GM12878 (cell line): ENCODE results near the gene COL7A1. TPM values are rescaled to one million over a fixed set of nuclear protein-coding genes. Genes with fewer than 3 reads are reported as not detected.

Experiments used
- ATAC-seq: fragments of 200-7000 bp; cut with Tn5 transposase; 3 replicates; pipeline ENCODE4 v1.9.1; 2020; ENCODE audit warnings: mild to moderate bottlenecking, moderate library complexity
- BruUV-seq: library from RNA; stranded (reverse); fragments of 400-500 nt; replicated peaks from 2 replicates; lab custom pipeline; 2021; lab: Mats Ljungman, UMichigan
- CTCF ChIA-PET: fragments of 300-600 bp; sonication (Branson Sonifier 250); formaldehyde crosslinking; extraction: SDS; loops from one replicate; lab custom pipeline; 2021; ENCODE audit warnings: inconsistent platforms; lab: Yijun Ruan, JAX
- POLR2A ChIA-PET: fragments of 350-600 bp; formaldehyde crosslinking; extraction: SDS; loops from one replicate; lab custom pipeline; 2021; ENCODE audit warnings: inconsistent platforms; lab: Charles Lee
- RAD21 ChIA-PET: fragments of 300-600 bp; sonication (Branson Sonifier 250); formaldehyde crosslinking; loops from one replicate; lab custom pipeline; 2023; ENCODE audit warnings: antibody characterized with exemption; ENCODE audit not compliant: unreplicated experiment; lab: Charles Lee
- SMC1A ChIA-PET: fragments of 300-600 bp; sonication (Branson Sonifier 250); formaldehyde crosslinking; loops from one replicate; lab custom pipeline; 2023; ENCODE audit not compliant: unreplicated experiment, uncharacterized antibody; lab: Charles Lee
- DNase-seq: peaks from one replicate; pipeline ENCODE4 v3.0.0-alpha.2; 2011; ENCODE audit warnings: low read depth, low spot score
- FAIRE-seq: peaks from 3 replicates; lab custom pipeline; 2011; peaks lifted over from hg19 to GRCh38; lab: Jason Lieb, UNC
- H2AFZ ChIP-seq: 2 replicates; pipeline ENCODE4 v1.6.0; 2011; ENCODE audit warnings: low read depth, low read length, control low read depth; ENCODE audit not compliant: control insufficient read depth
- H3K27ac ChIP-seq: 2 replicates; pipeline ENCODE4 v1.5.1; 2011; ENCODE audit warnings: control low read depth; ENCODE audit not compliant: control insufficient read depth, insufficient read depth
- H3K27me3 ChIP-seq, 2 experiments: replicated peaks in 1 of 2; 2 replicates each; pipeline versions ENCODE4 v1.6.0 to v1.6.1; 2011; ENCODE audit warnings: low read length in 1 of 2; ENCODE audit not compliant: control insufficient read depth in 2 of 2, insufficient read depth in 2 of 2
- H3K36me3 ChIP-seq, 2 experiments: 2 replicates each; pipeline ENCODE4 v1.5.1; 2011; ENCODE audit warnings: low read length in 1 of 2; ENCODE audit not compliant: control insufficient read depth in 2 of 2, insufficient read depth in 2 of 2
- H3K4me1 ChIP-seq: 2 replicates; pipeline ENCODE4 v1.6.1; 2011; ENCODE audit warnings: mild to moderate bottlenecking, low read length, moderate library complexity, mixed read lengths; ENCODE audit not compliant: control insufficient read depth, insufficient read depth
- H3K4me2 ChIP-seq: 2 replicates; pipeline ENCODE4 v1.6.0; 2011; ENCODE audit warnings: control low read depth; ENCODE audit not compliant: control insufficient read depth, insufficient read depth
- H3K4me3 ChIP-seq: fragments of 200-600 bp; sonication (generic); 2 replicates; pipeline ENCODE4 v1.5.1; 2016
- H3K79me2 ChIP-seq: 2 replicates; pipeline ENCODE4 v1.6.0; 2011; ENCODE audit warnings: low read length; ENCODE audit not compliant: control insufficient read depth, insufficient read depth
- H3K9ac ChIP-seq: 2 replicates; pipeline ENCODE4 v1.8.0; 2011; ENCODE audit warnings: low read length, control low read depth, mixed read lengths; ENCODE audit not compliant: control insufficient read depth, insufficient read depth
- H3K9me3 ChIP-seq: replicated peaks from 3 replicates; pipeline ENCODE4 v1.5.1; 2011; ENCODE audit warnings: mild to moderate bottlenecking, low read length; ENCODE audit not compliant: control insufficient read depth, insufficient read depth
- H4K20me1 ChIP-seq: 2 replicates; pipeline ENCODE4 v1.6.0; 2011; ENCODE audit not compliant: control insufficient read depth, insufficient read depth
- CHD2 ChIP-seq: IDR thresholded peaks from 2 replicates; pipeline ENCODE4 v1.6.1; 2011; ENCODE audit warnings: low read depth, low read length, improper control_type of control experiment, borderline replicate concordance
- GABPA ChIP-seq: IDR thresholded peaks from 2 replicates; pipeline ENCODE4 v1.6.1; 2014; ENCODE audit warnings: antibody characterized with exemption, low read depth, mild to moderate bottlenecking, inconsistent platforms
- JUNB ChIP-seq: IDR thresholded peaks from 2 replicates; pipeline ENCODE4 v1.6.1; 2016; ENCODE audit warnings: antibody characterized with exemption, mild to moderate bottlenecking
- LARP7 ChIP-seq: fragments of 450-650 bp; IDR thresholded peaks from 2 replicates; pipeline ENCODE4 v1.6.1; 2017; ENCODE audit warnings: mild to moderate bottlenecking
- MYB ChIP-seq: fragments of 150-350 bp; IDR thresholded peaks from 2 replicates; pipeline ENCODE4 v1.6.1; 2014; ENCODE audit warnings: mild to moderate bottlenecking, low read depth, low read length, borderline replicate concordance
- POLR2AphosphoS5 ChIP-seq: IDR thresholded peaks from 2 replicates; pipeline ENCODE4 v1.6.1; 2011; ENCODE audit warnings: mild to moderate bottlenecking, low read length, inconsistent platforms
- RAD51 ChIP-seq: fragments of 450-650 bp; IDR thresholded peaks from 2 replicates; pipeline ENCODE4 v1.6.1; 2016; ENCODE audit warnings: moderate library complexity, mild to moderate bottlenecking, inconsistent platforms
- RELB ChIP-seq: fragments of 450-650 bp; IDR thresholded peaks from 2 replicates; pipeline ENCODE4 v1.6.1; 2017; ENCODE audit warnings: low read depth, mild to moderate bottlenecking, moderate library complexity
- SP1 ChIP-seq: IDR thresholded peaks from one replicate; pipeline ENCODE4 v1.6.1; 2011; ENCODE audit warnings: low read depth, low read length
- STAT3 ChIP-seq: IDR thresholded peaks from 2 replicates; pipeline ENCODE4 v1.6.1; 2011; ENCODE audit warnings: low read depth, low read length, improper control_type of control experiment
- YY1 ChIP-seq: IDR thresholded peaks from 2 replicates; pipeline ENCODE4 v1.6.1; 2011; ENCODE audit warnings: low read depth, mild to moderate bottlenecking, low read length
- WGBS: methylation state at CpG from one replicate; pipeline ENCODE4 v1.1.6; 2016; ENCODE audit warnings: low lambda C conversion rate; ENCODE audit not compliant: insufficient replicate concordance, insufficient coverage; ENCODE audit errors: missing lambda C conversion rate; 5-methylcytosine and 5-hydroxymethylcytosine counted together
- in situ Hi-C: fragments of 300-500 bp; cut with MboI; formaldehyde crosslinking; loops from 9 replicates; pipeline ENCODE4 v1.14.3; 2018; ENCODE audit warnings: mixed read lengths
- intact Hi-C: fragments of 100-400 bp; cut with micrococcal nuclease; formaldehyde crosslinking; loops from one replicate; pipeline ENCODE4 v1.14.2; 2022; ENCODE audit not compliant: unreplicated experiment
- polyA plus RNA-seq, 11 experiments: library from polyadenylated mRNA; depleted of rRNA in 4 of 11; unstranded in 6 of 11; stranded (reverse) in 5 of 11; fragments of >200 nt; fragmentation: Nextera tagmentation in 4 of 11; fragmentation: Illumina TruSeq in 1 of 11; extraction: Ambion mirVana in 4 of 11; extraction: Trizol in 1 of 11; gene quantifications; 1 replicate in 1 of 11; 2 replicates in 10 of 11; pipeline versions ENCODE4 v1.2.1 to v1.2.3, GENCODE V29; 2011 to 2016; ENCODE audit warnings: inconsistent platforms in 2 of 11, missing spikeins in 2 of 11, low read depth in 1 of 11
- total RNA-seq, 4 experiments: library from RNA; depleted of rRNA in 3 of 4; stranded (reverse); fragments of >200 nt in 3 of 4; fragmentation: Illumina TruSeq in 1 of 4; extraction: Trizol in 1 of 4; gene quantifications; 2 replicates each; pipeline versions ENCODE4 v1.2.1 to v1.2.3, GENCODE V29; 2013 to 2021
- TF ChIP-seq, protein P1 (sequence below): fragments of 450-650 bp; conservative IDR thresholded peaks from 2 replicates; pipeline ENCODE4 v1.6.1; 2017; ENCODE audit warnings: mild to moderate bottlenecking, moderate library complexity
- TF ChIP-seq, protein P2 (sequence below): fragments of 450-650 bp; IDR thresholded peaks from 2 replicates; pipeline ENCODE4 v1.6.1; 2016; ENCODE audit warnings: mild to moderate bottlenecking
- TF ChIP-seq, protein P3 (sequence below): fragments of 450-650 bp; IDR thresholded peaks from 2 replicates; pipeline ENCODE4 v1.6.1; 2017; ENCODE audit warnings: antibody characterized with exemption, mild to moderate bottlenecking, moderate library complexity

Gene COL7A1
- total and polyA plus RNA-seq, 10 of the 15 experiments (the other 5 are each of a cell fraction or from before 2014, with no cell fraction given) = 0.01 to 1.9 (median 0.29) TPM; not detected in 1

DNA sequence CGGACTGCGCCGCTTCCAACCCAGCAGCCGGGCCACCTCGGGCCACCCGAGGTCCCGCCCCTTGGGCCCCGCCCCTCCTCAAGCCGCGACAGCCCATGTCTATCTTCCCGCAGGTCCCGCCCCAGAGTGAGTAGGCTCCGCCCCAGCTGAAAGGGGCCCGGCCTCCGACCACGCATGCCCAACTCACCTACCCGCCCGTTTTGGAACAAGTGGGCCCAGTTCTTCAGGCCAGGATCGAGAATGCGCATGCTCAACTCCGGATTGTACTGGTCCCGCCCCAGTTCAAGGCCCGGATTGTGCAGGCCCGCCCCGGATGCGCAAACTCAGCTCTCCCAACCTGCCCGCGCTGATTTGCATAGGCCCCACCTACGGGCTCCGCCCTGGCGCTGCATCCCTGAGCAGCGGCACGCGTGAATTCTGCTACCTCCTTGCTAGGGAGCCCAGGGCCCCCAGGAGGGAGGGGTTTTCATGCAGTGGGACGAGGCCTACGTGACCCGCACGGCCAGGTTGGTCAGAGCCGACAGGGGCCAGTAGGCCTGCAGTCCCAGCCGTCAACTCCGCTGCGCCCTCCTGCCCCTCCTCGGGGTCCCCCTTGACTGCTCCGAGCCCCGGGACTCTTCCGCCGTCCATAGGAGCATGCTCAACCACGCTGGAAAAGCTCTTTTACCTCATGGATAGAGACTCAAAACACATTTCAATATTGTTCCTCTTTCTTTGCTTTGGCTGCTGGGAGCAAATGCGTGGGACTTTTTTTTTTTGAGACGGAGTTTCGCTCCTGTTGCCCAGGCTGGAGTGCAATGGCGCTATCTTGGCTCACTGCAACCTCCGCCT lies 38.1 kb downstream of the COL7A1 start, which contains the start of gene PFKFB4:
Gene PFKFB4, minus strand, starts transcription at position 8 of the 831 bp plus-strand sequence. CDS start 26 bp downstream, outside the sequence.
- H4K20me1 ChIP-seq = peaks cover 2% of the 10 kb centered on the region; the same call in 1 of the 2 replicates
- peaks cover 42% of the 10 kb centered on the region for H3K79me2 ChIP-seq
- ChIA-PET POLR2A (interaction anchor here (0.6 to 7.1 kb wide), 14 partner anchors 15 to 369 kb away, joined by 3 to 91 read pairs (median 4); partner anchors contain the start of genes CCDC51, CDC25A, IP6K2 and SLC26A6), SMC1A (interaction anchor here (0.7 to 4.9 kb wide), 13 partner anchors 8 to 288 kb away, joined by 3 to 28 read pairs (median 4); partner anchors contain the start of genes CCDC51, CELSR3, IP6K2 and SLC26A6), CTCF (interaction anchor here (0.6 to 16.3 kb wide), 19 partner anchors 8 to 575 kb away, joined by 3 to 239 read pairs (median 4); partner anchors contain the start of genes ATRIP, CCDC51, CDC25A and SLC26A6), RAD21 (interaction anchor here (0.7 to 6.8 kb wide), 13 partner anchors 47 to 183 kb away, joined by 3 to 37 read pairs (median 6); partner anchors contain the start of genes ATRIP, CCDC51, SLC26A6 and TMA7)
- FAIRE-seq (peak; percentile 90), DNase-seq (peak; percentile 99), ATAC-seq (peak; percentile 93)
- H3K27me3 ChIP-seq = no peaks in the 10 kb centered on the region
- no peaks in the 10 kb centered on the region for H3K9me3 ChIP-seq
- intact Hi-C loops (loop anchor here (5.0 kb wide), 3 partner anchors 110 to 325 kb away; partner anchors contain the start of gene ATRIP), in situ Hi-C loops (no loop called here)
- peak within 1 kb of the TSS; percentile 97 for H3K4me2 ChIP-seq
- peaks cover 0 to 9% of the 10 kb centered on the region in 2 experiments; a peak in 2 of 4 replicates for H3K36me3 ChIP-seq
- WGBS = 2% methylated on average over 44 of the region's 53 CpGs
- H3K27ac ChIP-seq = peak within 1 kb of the TSS; percentile 78
- H3K4me1 ChIP-seq = peaks cover 47% of the 10 kb centered on the region
- H3K4me3 ChIP-seq = peak within 1 kb of the TSS; percentile 91
- no TSS peak for BruUV-seq
- H3K9ac ChIP-seq = peak within 1 kb of the TSS; percentile 66
- peak within 1 kb of the TSS; percentile 25 for H2AFZ ChIP-seq
- TF ChIP-seq, protein P1, sequence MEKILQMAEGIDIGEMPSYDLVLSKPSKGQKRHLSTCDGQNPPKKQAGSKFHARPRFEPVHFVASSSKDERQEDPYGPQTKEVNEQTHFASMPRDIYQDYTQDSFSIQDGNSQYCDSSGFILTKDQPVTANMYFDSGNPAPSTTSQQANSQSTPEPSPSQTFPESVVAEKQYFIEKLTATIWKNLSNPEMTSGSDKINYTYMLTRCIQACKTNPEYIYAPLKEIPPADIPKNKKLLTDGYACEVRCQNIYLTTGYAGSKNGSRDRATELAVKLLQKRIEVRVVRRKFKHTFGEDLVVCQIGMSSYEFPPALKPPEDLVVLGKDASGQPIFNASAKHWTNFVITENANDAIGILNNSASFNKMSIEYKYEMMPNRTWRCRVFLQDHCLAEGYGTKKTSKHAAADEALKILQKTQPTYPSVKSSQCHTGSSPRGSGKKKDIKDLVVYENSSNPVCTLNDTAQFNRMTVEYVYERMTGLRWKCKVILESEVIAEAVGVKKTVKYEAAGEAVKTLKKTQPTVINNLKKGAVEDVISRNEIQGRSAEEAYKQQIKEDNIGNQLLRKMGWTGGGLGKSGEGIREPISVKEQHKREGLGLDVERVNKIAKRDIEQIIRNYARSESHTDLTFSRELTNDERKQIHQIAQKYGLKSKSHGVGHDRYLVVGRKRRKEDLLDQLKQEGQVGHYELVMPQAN = peak; percentile 75
- TF ChIP-seq GABPA (no peak), MYB (0 out of 2 replicates have a peak, but pooled peaks have one; percentile 18), POLR2AphosphoS5 (no peak), LARP7 (peak; percentile 70; the same call in 1 of the 2 replicates), RAD51 (no peak), YY1 (0 out of 2 replicates have a peak, but pooled peaks have one; percentile 2), RELB (peak; percentile 97), CHD2 (peak; percentile 59; the same call in 1 of the 2 replicates), STAT3 (no peak), SP1 (peak; percentile 61), JUNB (no peak)
- TF ChIP-seq, protein P2, sequence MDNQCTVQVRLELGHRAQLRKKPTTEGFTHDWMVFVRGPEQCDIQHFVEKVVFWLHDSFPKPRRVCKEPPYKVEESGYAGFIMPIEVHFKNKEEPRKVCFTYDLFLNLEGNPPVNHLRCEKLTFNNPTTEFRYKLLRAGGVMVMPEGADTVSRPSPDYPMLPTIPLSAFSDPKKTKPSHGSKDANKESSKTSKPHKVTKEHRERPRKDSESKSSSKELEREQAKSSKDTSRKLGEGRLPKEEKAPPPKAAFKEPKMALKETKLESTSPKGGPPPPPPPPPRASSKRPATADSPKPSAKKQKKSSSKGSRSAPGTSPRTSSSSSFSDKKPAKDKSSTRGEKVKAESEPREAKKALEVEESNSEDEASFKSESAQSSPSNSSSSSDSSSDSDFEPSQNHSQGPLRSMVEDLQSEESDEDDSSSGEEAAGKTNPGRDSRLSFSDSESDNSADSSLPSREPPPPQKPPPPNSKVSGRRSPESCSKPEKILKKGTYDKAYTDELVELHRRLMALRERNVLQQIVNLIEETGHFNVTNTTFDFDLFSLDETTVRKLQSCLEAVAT = peak; percentile 57; the same call in 1 of the 2 replicates
- TF ChIP-seq, protein P3, sequence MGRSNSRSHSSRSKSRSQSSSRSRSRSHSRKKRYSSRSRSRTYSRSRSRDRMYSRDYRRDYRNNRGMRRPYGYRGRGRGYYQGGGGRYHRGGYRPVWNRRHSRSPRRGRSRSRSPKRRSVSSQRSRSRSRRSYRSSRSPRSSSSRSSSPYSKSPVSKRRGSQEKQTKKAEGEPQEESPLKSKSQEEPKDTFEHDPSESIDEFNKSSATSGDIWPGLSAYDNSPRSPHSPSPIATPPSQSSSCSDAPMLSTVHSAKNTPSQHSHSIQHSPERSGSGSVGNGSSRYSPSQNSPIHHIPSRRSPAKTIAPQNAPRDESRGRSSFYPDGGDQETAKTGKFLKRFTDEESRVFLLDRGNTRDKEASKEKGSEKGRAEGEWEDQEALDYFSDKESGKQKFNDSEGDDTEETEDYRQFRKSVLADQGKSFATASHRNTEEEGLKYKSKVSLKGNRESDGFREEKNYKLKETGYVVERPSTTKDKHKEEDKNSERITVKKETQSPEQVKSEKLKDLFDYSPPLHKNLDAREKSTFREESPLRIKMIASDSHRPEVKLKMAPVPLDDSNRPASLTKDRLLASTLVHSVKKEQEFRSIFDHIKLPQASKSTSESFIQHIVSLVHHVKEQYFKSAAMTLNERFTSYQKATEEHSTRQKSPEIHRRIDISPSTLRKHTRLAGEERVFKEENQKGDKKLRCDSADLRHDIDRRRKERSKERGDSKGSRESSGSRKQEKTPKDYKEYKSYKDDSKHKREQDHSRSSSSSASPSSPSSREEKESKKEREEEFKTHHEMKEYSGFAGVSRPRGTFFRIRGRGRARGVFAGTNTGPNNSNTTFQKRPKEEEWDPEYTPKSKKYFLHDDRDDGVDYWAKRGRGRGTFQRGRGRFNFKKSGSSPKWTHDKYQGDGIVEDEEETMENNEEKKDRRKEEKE = no peak
